MCF 10A (cell line): ENCODE results near the gene SLC7A11. TPM values are rescaled to one million over a fixed set of nuclear protein-coding genes. Genes with fewer than 3 reads are reported as not detected.

Source experiments
- BruUV-seq: library from RNA; stranded (reverse); fragments of 400-500 nt; replicated peaks from 2 replicates; lab custom pipeline; 2021; lab: Mats Ljungman, UMichigan
- CTCF ChIA-PET: fragments of 300-600 bp; sonication (Branson Sonifier 250); formaldehyde crosslinking; extraction: SDS; loops from one replicate; lab custom pipeline; 2021; ENCODE audit warnings: antibody characterized with exemption, inconsistent platforms; lab: Yijun Ruan, JAX
- POLR2A ChIA-PET: fragments of 300-600, 350-650 bp; sonication (Branson Sonifier 250); formaldehyde crosslinking; extraction: SDS; loops from one replicate; lab custom pipeline; 2020; ENCODE audit warnings: antibody characterized with exemption, inconsistent platforms; lab: Yijun Ruan, JAX
- DNase-seq: peaks from one replicate; pipeline ENCODE4 v3.0.0-alpha.2; 2018; ENCODE audit not compliant: unreplicated experiment
- H3K27ac Mint-ChIP-seq: one replicate; pipeline ENCODE4 v1.8.0; 2022; ENCODE audit warnings: mild to moderate bottlenecking, low read depth, mixed read lengths; ENCODE audit not compliant: unreplicated experiment
- H3K27me3 Mint-ChIP-seq: one replicate; pipeline ENCODE4 v1.8.0; 2022; ENCODE audit warnings: mixed read lengths; ENCODE audit not compliant: insufficient read depth, unreplicated experiment
- H3K36me3 Mint-ChIP-seq: one replicate; pipeline ENCODE4 v1.8.0; 2022; ENCODE audit warnings: mild to moderate bottlenecking, moderate library complexity, mixed read lengths; ENCODE audit not compliant: insufficient read depth, unreplicated experiment
- H3K4me1 Mint-ChIP-seq: one replicate; pipeline ENCODE4 v1.8.0; 2022; ENCODE audit warnings: mixed read lengths; ENCODE audit not compliant: insufficient read depth, unreplicated experiment
- H3K4me3 Mint-ChIP-seq: one replicate; pipeline ENCODE4 v1.8.0; 2022; ENCODE audit warnings: mild to moderate bottlenecking, moderate library complexity, mixed read lengths; ENCODE audit not compliant: unreplicated experiment
- H3K9me3 Mint-ChIP-seq: one replicate; pipeline ENCODE4 v1.8.0; 2022; ENCODE audit warnings: mixed read lengths; ENCODE audit not compliant: unreplicated experiment
- intact Hi-C: fragments of 100-400 bp; cut with micrococcal nuclease; formaldehyde crosslinking; loops from 2 replicates; pipeline ENCODE4 v1.14.1; 2022
- total RNA-seq: library from RNA; stranded (reverse); gene quantifications from 2 replicates; pipeline ENCODE4 v1.2.3, GENCODE V29; 2022
- TF ChIP-seq, protein P1 (sequence below): fragments of 200-600 bp; IDR thresholded peaks from one replicate; pipeline ENCODE4 v1.8.0; 2022; ENCODE audit warnings: antibody characterized with exemption, mild to moderate bottlenecking; ENCODE audit not compliant: unreplicated experiment

The SLC7A11 gene
- total RNA-seq, 1 experiment from 2014 or later = 153 TPM

DNA sequence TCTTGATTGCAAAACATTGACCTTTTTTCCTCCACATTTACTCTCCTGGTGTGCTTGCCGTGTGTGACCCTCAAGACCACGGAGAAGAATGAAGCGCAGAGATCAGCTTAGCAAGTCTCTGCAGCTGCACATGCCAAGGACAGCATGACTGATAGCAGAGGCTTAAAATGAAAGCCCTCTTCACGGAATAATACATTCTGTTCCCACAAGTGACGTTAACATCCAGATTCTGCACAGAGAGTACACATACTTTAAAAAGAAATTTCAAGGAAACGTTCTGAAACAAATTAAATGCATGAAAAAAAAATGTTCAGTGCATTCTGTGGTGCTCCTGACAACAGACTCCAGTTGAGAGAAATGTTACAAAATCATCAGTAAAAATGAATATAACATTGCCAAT lies 60.9 kb downstream of the SLC7A11 start:
- intact Hi-C loops = loop anchor here (10.0 kb wide), 2 partner anchors 344 to 356 kb away; no protein-coding TSS in a partner anchor
- BruUV-seq = no TSS peak
- H3K4me1 Mint-ChIP-seq = peaks cover 5% of the 10 kb centered on the region
- H3K4me3 Mint-ChIP-seq = no peak overlapping the region
- no peaks in the 10 kb centered on the region for H3K9me3 Mint-ChIP-seq
- POLR2A ChIA-PET = interaction anchor here (1.3 kb wide), 1 partner anchor 14 kb away, joined by 3 read pairs; no protein-coding TSS in a partner anchor
- no peak overlapping the region for H3K27ac Mint-ChIP-seq
- H3K36me3 Mint-ChIP-seq = peaks cover 54% of the 10 kb centered on the region
- CTCF ChIA-PET = interaction anchor here (0.5 to 2.8 kb wide), 14 partner anchors 24 to 898 kb away, joined by 3 to 8 read pairs (median 4); no protein-coding TSS in a partner anchor
- TF ChIP-seq, protein P1, sequence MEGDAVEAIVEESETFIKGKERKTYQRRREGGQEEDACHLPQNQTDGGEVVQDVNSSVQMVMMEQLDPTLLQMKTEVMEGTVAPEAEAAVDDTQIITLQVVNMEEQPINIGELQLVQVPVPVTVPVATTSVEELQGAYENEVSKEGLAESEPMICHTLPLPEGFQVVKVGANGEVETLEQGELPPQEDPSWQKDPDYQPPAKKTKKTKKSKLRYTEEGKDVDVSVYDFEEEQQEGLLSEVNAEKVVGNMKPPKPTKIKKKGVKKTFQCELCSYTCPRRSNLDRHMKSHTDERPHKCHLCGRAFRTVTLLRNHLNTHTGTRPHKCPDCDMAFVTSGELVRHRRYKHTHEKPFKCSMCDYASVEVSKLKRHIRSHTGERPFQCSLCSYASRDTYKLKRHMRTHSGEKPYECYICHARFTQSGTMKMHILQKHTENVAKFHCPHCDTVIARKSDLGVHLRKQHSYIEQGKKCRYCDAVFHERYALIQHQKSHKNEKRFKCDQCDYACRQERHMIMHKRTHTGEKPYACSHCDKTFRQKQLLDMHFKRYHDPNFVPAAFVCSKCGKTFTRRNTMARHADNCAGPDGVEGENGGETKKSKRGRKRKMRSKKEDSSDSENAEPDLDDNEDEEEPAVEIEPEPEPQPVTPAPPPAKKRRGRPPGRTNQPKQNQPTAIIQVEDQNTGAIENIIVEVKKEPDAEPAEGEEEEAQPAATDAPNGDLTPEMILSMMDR = no peak
- DNase-seq = no peak
- no peaks in the 10 kb centered on the region for H3K27me3 Mint-ChIP-seq

DNA sequence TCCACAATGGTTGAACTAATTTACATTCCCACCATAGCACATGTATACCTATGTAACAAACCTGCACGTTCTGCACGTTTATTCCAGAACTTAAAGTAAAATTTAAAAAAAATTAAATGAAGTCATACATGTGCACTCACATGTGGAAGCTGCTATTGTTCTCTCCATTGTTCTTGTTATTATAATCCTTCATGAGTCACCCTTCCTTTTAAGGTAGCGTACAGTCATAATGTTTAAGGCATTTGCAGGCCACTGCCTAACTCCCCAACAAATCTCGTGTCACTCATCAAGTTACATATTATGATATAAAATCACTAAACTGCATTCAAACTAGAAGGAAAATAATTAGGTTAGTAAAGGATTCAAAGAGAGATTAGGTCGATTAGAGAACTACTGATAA lies 63.6 kb downstream of the SLC7A11 start:
- Mint-ChIP-seq H3K27me3 (no peaks in the 10 kb centered on the region), H3K27ac (no peak overlapping the region), H3K9me3 (no peaks in the 10 kb centered on the region), H3K4me3 (no peak overlapping the region), H3K36me3 (peaks cover 73% of the 10 kb centered on the region), H3K4me1 (peaks cover 5% of the 10 kb centered on the region)
- TF ChIP-seq, protein P1 = no peak
- ChIA-PET POLR2A (interaction anchor here (0.5 kb wide), 1 partner anchor 360 kb away, joined by 3 read pairs; no protein-coding TSS in a partner anchor), CTCF (interaction anchor here (0.5 to 1.4 kb wide), 2 partner anchors 395 to 838 kb away, joined by 3 to 4 read pairs; no protein-coding TSS in a partner anchor)
- BruUV-seq = no TSS peak
- peak; percentile 31 for DNase-seq
- intact Hi-C loops = no loop called here

DNA sequence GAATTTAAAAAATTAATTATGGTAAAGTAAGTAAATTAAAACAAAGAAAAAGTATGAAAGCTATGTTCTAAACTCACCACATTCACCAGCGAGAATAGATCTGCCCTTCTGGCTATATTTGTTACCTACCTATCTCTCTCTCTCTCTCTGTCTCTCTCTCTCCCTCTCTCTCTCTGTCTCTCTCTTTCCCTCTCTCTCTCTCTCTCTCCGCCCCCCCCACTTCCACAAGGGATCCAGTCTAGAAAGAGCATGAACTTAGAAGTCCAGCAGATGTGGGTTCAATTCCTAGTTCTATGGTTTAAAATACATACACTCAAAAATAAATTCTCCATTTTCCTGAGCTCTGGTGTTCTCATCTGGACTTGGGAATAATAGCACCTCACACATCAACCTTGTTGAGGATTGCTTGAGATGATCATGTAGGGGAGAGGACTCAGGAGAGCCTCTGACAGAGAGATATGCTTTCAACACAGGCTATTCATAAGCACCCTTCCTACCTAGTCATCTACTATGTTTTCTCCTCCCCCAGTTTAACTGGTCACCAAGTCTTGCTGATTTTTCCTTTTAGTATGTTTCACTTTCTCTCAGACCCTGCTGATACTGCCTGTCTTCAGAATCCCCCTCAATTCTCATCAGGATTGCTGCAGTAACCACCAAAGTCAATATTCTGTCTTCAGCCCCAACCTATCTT lies 64.7 kb downstream of the SLC7A11 start:
- no peak for DNase-seq
- Mint-ChIP-seq H3K27ac (peak overlapping the region; percentile 20), H3K36me3 (peaks cover 66% of the 10 kb centered on the region), H3K4me3 (no peak overlapping the region), H3K9me3 (no peaks in the 10 kb centered on the region), H3K27me3 (no peaks in the 10 kb centered on the region), H3K4me1 (no peaks in the 10 kb centered on the region)
- ChIA-PET CTCF (interaction anchor here (0.6 to 0.7 kb wide), 3 partner anchors 10 to 763 kb away, joined by 3 to 4 read pairs (median 4); no protein-coding TSS in a partner anchor), POLR2A (no interaction called here)
- TF ChIP-seq, protein P1 = no peak
- no TSS peak for BruUV-seq
- intact Hi-C loops = no loop called here
